ENCODE measurements around the gene LRRC53. TPM values are rescaled to one million over a fixed set of nuclear protein-coding genes. Genes with fewer than 3 reads are reported as not detected.
A peak's percentile ranks its signal among the peaks of the same experiment; 100 is the strongest.

Gene LRRC53
- total RNA-seq, 1 donor from 2014 or later, result not detected

- peak; percentile 28 for ATAC-seq (ENCODE audit: poor library complexity)
- DNase-seq, result no peak
- intact Hi-C loops (cut with DNase I), result no loop called here
Measured at GRCh38 chr1:74463333-74463988, 49.0 kb downstream of the LRRC53 start.

DNA sequence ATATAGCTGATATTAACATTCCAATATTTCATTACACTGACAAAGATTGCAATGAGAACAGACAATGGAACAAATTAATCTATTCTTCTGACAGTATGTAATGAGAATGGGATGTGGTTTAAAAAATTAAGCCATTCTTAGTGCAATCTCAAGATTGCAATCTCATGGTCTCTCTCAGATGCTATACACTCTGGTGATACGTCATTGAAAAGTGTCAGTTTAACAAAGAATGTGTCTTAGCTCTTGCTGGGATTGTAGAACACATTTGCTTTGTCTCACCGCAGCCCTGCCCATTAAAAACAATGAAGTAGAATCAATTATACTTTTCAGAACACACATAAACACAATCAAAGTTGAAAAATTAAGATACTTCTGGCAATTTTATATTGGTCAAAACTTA, 55.2 kb downstream of the LRRC53 start:
- intact Hi-C loops (cut with DNase I), result no loop called here
- DNase-seq, result no peak
- no peak for ATAC-seq (ENCODE audit: poor library complexity)

DNA sequence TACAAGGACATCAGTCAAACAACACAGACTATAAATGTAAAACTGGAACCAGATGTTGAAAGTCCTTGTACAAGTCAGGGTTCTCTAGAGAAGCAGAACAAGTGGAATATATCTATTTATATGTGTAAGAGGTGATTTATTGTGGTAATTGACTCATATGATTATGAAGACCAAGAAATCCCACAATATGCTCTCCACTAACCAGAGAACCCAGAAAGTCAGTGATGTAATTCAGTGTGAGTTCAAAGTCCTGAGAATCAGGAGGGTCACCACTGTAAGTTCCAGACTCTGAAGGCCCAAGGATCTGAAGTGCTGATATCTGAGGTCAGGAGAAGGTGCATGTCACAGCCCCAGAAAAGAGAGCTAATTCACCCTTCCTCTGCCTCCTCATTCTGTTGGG, 57.0 kb downstream of the LRRC53 start:
- DNase-seq (no peak), ATAC-seq (ENCODE audit: poor library complexity) (no peak)
- intact Hi-C loops (cut with DNase I), result no loop called here

GRCh38 chr1:74453277-74453676, 59.1 kb downstream of the LRRC53 start:
- ATAC-seq (ENCODE audit: poor library complexity) (no peak), DNase-seq (no peak)
- intact Hi-C loops (cut with DNase I), result no loop called here

DNA sequence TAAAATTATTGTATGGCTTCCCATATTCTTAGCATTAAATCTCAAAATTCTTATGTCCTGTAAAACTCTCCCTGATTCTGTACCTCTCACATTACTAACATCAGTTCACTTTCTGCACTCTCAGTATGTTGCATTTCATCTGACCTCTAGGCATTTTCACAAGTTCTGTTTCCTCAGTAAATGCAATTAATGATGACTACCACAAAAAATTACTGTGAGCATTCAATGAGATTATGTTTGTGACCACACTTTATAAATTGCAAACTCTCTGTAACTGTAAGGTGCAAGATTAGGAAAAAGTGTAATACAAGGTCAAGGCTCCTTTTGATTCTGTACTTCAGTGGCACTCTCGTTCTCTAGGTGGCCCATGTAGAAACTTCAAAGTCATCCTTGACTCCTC, 60.4 kb downstream of the LRRC53 start:
- intact Hi-C loops (cut with DNase I), result no loop called here
- DNase-seq (no peak), ATAC-seq (ENCODE audit: poor library complexity) (no peak)

- intact Hi-C loops (cut with DNase I), result no loop called here
- ATAC-seq (ENCODE audit: poor library complexity) (no peak), DNase-seq (no peak)
Measured at GRCh38 chr1:74437035-74437434, 75.4 kb downstream of the LRRC53 start.

- intact Hi-C loops (cut with DNase I), result no loop called here
- DNase-seq, result no peak
- ATAC-seq (ENCODE audit: poor library complexity), result no peak
Measured at GRCh38 chr1:74436078-74436477, 76.3 kb downstream of the LRRC53 start.

- intact Hi-C loops (cut with DNase I), result no loop called here
- ATAC-seq (ENCODE audit: poor library complexity), result no peak
- DNase-seq, result no peak
Measured at GRCh38 chr1:74434321-74434720, 78.1 kb downstream of the LRRC53 start.

DNA sequence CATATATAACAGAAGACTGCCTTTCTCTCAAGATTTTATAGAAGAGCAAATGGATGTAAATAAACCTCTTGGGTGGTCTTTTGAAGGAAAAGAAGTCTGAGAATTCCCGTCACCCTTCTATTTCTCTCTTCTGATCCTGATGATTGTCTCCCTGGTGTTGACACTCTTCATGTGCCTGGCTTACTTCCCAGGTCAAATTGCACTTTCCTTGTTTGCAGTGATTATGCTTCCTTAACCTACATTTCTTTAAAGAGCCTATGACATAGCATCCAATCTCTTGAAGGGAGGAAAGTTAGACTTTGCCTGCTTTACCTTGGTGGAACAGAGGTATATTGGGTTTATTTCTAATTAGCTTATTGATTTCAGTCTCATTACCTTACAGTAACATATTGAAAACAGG, 80.1 kb downstream of the LRRC53 start:
- DNase-seq (no peak), ATAC-seq (ENCODE audit: poor library complexity) (no peak)
- intact Hi-C loops (cut with DNase I), result no loop called here

DNA sequence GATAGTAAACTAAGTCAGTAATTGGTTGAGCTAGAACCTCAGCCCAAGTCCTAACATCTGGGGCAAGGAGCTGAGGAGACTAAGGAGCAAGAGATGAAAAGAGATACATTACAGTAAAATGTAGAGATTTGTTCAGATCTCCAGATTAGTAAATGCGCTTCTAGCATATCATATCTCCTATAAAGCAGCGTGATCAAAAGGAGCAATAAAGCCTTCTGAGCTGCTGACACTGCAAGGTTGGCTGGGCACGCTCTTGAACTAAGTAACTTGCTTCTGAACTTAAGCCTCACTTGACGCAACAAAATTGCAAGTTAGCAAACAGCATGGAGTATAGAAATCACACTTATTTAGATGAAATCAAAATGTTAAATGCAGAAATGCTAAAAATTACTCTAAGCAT, 80.9 kb downstream of the LRRC53 start:
- ATAC-seq (ENCODE audit: poor library complexity) (no peak), DNase-seq (no peak)
- intact Hi-C loops (cut with DNase I), result no loop called here

GRCh38 chr1:74430342-74430934, 82.0 kb downstream of the LRRC53 start:
- no peak for ATAC-seq (ENCODE audit: poor library complexity)
- intact Hi-C loops (cut with DNase I), result no loop called here
- DNase-seq, result no peak

DNA sequence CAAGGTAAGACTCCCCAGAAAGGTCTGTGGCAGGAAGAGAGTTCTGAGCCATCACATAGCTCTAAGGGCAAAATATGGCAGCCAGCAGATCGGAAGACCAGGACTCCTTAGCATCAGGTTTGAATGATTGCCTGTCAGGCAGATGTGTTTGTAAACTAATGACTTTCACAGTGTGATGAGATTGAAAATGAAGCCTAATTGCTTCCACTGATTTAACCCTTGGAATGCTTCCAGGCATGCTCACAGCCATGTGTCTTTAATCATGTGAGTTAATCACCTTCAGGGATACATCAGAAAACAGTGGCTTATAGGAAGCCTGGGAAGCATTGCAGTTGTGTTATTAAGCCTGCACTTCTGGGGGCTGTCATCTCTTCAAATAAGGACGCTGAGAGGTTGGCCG, 82.8 kb downstream of the LRRC53 start:
- intact Hi-C loops (cut with DNase I), result no loop called here
- no peak for ATAC-seq (ENCODE audit: poor library complexity)
- no peak for DNase-seq

DNA sequence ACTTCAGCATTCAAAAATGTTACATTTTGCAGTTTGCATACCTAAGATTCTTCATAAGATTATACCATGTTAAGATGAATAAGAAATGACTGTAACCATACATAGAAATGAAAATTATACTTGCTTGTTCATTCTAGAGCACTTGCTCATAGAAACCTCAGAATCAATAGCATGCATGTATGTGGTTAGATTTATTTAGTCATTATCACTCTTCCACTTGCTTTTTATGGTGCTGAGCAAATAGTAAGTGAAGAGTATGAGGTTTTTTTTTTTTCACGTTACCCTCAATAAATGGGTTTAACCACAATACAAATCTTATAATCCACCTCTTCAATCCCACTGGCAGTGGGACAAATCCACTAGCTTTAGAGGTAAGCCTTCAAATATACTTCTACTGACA, 84.7 kb downstream of the LRRC53 start:
- ATAC-seq (ENCODE audit: poor library complexity) (no peak), DNase-seq (no peak)
- intact Hi-C loops (cut with DNase I), result no loop called here

GRCh38 chr1:74426208-74426937, 86.0 kb downstream of the LRRC53 start:
- ATAC-seq (ENCODE audit: poor library complexity) (peak; percentile 42), DNase-seq (no peak)
- intact Hi-C loops (cut with DNase I), result no loop called here

DNA sequence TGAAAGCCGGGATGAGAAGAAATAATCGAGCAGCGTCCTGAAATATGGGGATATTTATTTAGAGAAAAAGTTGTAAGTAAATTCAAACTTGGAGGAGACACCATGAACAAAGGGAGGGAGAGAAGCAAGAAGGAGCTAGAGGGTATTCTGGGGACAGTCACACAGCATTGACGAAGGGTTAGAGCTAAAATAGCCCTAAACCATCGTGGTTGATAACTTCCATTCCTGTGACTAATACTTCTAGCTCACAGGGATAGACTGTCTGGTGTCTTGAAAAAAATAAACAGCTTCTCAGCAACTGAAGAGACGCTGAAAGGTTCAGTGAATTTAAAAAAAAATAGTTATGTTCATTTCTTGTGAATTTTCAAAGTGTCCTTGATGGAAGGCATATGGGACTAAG, 86.7 kb downstream of the LRRC53 start:
- no peak for DNase-seq
- ATAC-seq (ENCODE audit: poor library complexity), result peak; percentile 6
- intact Hi-C loops (cut with DNase I), result no loop called here

- ATAC-seq (ENCODE audit: poor library complexity), result no peak
- DNase-seq, result no peak
- intact Hi-C loops (cut with DNase I), result no loop called here
Measured at GRCh38 chr1:74423471-74423870, 88.9 kb downstream of the LRRC53 start.

GRCh38 chr1:74422421-74423292, 89.8 kb downstream of the LRRC53 start:
- intact Hi-C loops (cut with DNase I), result no loop called here
- DNase-seq (no peak), ATAC-seq (ENCODE audit: poor library complexity) (peak; percentile 46)

DNA sequence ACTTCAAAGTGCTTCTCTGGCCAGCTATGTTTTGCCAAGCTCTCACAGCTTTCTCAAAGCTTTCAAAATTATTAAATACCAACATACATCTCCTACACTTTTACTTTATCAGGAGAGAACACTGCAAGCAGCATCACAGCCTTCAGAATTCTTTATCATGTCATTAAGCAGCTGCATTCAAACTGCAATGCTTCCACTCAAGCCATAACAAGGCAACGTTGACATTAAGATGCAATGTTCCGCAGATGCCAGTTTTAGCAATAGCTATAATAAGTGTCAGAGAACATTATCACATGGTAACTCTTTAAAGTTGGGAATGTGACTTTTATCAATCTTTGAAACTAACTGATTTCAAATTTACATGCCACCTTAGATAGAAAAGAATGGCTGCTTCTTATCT, 91.9 kb downstream of the LRRC53 start:
- peak; percentile 42 for ATAC-seq (ENCODE audit: poor library complexity)
- intact Hi-C loops (cut with DNase I), result no loop called here
- DNase-seq, result no peak
